ENCODE results near the gene FMNL2.

GRCh38 chr2:152334701-152335015, 316 bp upstream of the FMNL2 start:
- TF ChIP-seq CTCF (IDR thresholded peaks at IDR 0.05) = no peak
- no peak for TF ChIP-seq REST (IDR thresholded peaks at IDR 0.05; ENCODE audit: insufficient read depth in 1 of 2, low read depth in 2 of 2, low read length in 1 of 2)
- TF ChIP-seq POLR2AphosphoS5 (IDR thresholded peaks at IDR 0.05; ENCODE audit: low read depth, low read length) = no peak
- TF ChIP-seq SIN3A (IDR thresholded peaks at IDR 0.05; ENCODE audit: borderline replicate concordance, insufficient read depth, low read depth, low read length) = no peak

All from Panc1 (cell line).